ENCODE data around the gene PHOSPHO1.
"Not testable (repeated sequence)": the region's sequence is repeated elsewhere in the genome, so short reads cannot be mapped to it uniquely, and the experiment has no call there.

PHOSPHO1 gene, protein sequence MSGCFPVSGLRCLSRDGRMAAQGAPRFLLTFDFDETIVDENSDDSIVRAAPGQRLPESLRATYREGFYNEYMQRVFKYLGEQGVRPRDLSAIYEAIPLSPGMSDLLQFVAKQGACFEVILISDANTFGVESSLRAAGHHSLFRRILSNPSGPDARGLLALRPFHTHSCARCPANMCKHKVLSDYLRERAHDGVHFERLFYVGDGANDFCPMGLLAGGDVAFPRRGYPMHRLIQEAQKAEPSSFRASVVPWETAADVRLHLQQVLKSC
- total RNA-seq: 0 to 0.39 (median 0) reads per million in 3 donors

DNA sequence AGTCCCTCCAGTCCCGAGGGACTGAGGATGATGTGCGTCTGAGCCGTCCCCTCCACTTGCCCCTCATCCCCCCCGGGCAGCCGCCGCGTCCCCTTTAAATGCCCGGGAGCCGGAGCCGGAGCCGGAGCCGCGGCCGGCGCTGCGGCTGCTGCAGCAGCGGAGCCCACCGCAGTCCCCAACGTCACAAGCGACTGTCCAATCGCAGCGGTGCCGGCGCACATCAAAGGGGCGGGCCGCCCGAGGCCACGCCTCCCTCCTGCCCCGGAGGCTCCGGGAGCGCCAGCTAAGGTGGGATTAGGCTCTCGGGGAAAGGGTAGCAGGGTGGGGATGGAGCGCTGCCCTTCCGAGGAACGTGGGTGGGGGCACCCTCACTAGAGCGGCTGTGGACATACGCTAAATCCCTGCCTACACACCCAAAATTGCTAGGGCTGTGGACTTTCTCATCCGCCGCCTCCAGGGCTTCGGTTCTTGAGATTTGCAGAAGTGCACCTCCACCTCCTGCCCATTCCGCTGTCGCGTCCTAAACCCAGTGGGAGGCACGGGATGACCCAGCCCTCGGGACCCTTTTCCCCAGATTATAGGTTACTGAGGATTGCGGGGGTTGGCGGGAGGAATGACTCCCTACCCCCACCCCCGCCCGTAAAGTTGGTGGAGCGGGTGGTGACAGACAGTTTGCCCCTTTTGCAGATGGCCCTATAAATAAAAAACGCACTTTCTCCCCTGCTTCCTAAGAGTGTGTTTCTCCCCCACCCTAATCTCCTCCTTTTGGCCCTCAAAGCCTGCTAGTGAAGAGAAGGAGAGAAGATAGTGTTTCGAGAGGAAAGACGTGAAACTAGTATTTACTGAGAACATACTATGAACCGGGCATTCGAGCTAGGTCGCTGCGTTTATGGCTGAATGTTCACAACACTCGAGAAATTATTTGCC, at the start of gene PHOSPHO1:
Gene PHOSPHO1, minus strand, starts transcription at position 152 of the 927 bp plus-strand sequence. CDS start 4,096 bp downstream, outside the sequence.
- H3K4me1 ChIP-seq (ENCODE audit: control insufficient read depth, insufficient read depth, low read length, poor library complexity, severe bottlenecking): peaks cover 13% of the 10 kb centered on the region
- H3K36me3 ChIP-seq (ENCODE audit: control insufficient read depth, insufficient read depth, low read length): no peaks in the 10 kb centered on the region
- H3K9me3 ChIP-seq (ENCODE audit: control insufficient read depth, low read length): no peaks in the 10 kb centered on the region
- H3K27ac ChIP-seq (ENCODE audit: insufficient read depth, low read length, poor library complexity, severe bottlenecking): no peak within 1 kb of the TSS
- peak within 1 kb of the TSS; percentile 60 for H3K4me3 ChIP-seq (ENCODE audit: insufficient read depth, low read depth, low read length, poor library complexity, severe bottlenecking)
- H3K27me3 ChIP-seq (replicated peaks; ENCODE audit: control insufficient read depth, insufficient read depth, low read length, poor library complexity, severe bottlenecking): peaks cover 11% of the 10 kb centered on the region
- DNase-seq: peak; percentile 73 to 79 (median 77)

GRCh38 chr17:49280061-49280460, 49.5 kb upstream of the PHOSPHO1 start:
- H3K9me3 ChIP-seq (ENCODE audit: control insufficient read depth, low read length): no peaks in the 10 kb centered on the region
- no peak overlapping the region for H3K4me3 ChIP-seq (ENCODE audit: insufficient read depth, low read depth, low read length, poor library complexity, severe bottlenecking)
- DNase-seq: no peak
- no peaks in the 10 kb centered on the region for H3K36me3 ChIP-seq (ENCODE audit: control insufficient read depth, insufficient read depth, low read length)
- no peaks in the 10 kb centered on the region for H3K4me1 ChIP-seq (ENCODE audit: control insufficient read depth, insufficient read depth, low read length, poor library complexity, severe bottlenecking)
- H3K27me3 ChIP-seq (replicated peaks; ENCODE audit: control insufficient read depth, insufficient read depth, low read length, poor library complexity, severe bottlenecking): no peaks in the 10 kb centered on the region
- H3K27ac ChIP-seq (ENCODE audit: insufficient read depth, low read length, poor library complexity, severe bottlenecking): no peak overlapping the region

DNA sequence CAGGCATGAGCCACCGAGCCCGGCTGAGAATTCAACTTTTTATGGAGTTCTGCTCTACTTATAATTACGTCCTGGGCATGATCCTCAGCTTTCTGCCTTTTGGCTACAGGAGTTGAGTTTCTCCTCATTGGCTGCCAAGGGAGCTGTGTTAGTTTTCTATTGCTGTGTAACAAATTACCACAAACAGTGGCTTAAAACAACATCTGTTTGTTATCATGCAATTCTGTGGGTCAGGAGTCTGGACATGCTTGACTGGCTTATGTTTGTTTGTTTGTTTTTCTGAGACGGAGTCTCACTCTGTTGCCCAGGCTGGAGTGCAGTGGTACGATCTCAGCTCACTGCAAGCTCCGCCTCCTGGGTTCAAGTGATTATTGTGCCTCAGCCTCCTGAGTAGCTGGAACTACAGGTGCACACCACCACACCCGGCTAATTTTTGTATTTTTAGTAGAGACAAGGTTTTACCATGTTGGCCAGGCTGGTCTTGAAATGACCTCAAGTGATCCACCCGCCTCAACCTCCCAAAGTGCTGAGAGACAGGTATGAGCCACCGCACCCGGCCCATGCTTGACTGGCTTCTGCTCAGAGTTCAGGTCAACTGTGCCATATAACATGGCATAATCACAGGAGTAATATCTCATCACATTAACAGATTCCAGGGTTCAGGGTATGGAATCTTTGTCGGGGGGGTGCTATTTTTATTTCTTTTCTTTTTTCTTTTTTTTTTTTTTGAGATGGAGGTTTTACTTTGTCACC, 48.9 kb upstream of the PHOSPHO1 start:
- not testable (repeated sequence) for H3K27me3 ChIP-seq (replicated peaks; ENCODE audit: control insufficient read depth, insufficient read depth, low read length, poor library complexity, severe bottlenecking); H3K9me3 ChIP-seq (ENCODE audit: control insufficient read depth, low read length); H3K4me3 ChIP-seq (ENCODE audit: insufficient read depth, low read depth, low read length, poor library complexity, severe bottlenecking); H3K27ac ChIP-seq (ENCODE audit: insufficient read depth, low read length, poor library complexity, severe bottlenecking); DNase-seq; H3K4me1 ChIP-seq (ENCODE audit: control insufficient read depth, insufficient read depth, low read length, poor library complexity, severe bottlenecking); H3K36me3 ChIP-seq (ENCODE audit: control insufficient read depth, insufficient read depth, low read length)

- DNase-seq: no peak
These were observed 47.5 kb upstream of the PHOSPHO1 start for GRCh38 chr17:49278076-49278475.

DNA sequence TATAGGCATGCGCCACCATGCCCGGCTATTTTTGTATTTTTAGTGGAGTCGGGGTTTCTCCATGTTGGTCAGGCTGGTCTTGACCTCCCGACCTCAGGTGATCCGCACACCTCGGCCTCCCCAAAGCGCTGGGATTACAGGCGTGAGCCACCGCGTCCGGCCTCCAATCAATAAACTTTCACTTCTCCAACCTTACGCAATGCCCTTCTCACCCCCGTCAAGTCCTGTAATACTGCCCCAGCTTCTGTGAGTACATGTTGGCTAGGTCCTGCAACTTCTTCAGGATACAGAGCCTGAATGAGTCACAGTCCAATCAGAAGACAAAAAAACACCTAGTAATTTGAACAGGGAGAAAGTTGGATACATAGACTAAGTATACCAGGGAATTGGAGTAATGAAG, 47.1 kb upstream of the PHOSPHO1 start:
- no peaks in the 10 kb centered on the region for H3K36me3 ChIP-seq (ENCODE audit: control insufficient read depth, insufficient read depth, low read length)
- no peaks in the 10 kb centered on the region for H3K27me3 ChIP-seq (replicated peaks; ENCODE audit: control insufficient read depth, insufficient read depth, low read length, poor library complexity, severe bottlenecking)
- DNase-seq: no peak
- H3K9me3 ChIP-seq (ENCODE audit: control insufficient read depth, low read length): no peaks in the 10 kb centered on the region
- H3K4me1 ChIP-seq (ENCODE audit: control insufficient read depth, insufficient read depth, low read length, poor library complexity, severe bottlenecking): no peaks in the 10 kb centered on the region
- no peak overlapping the region for H3K27ac ChIP-seq (ENCODE audit: insufficient read depth, low read length, poor library complexity, severe bottlenecking)
- no peak overlapping the region for H3K4me3 ChIP-seq (ENCODE audit: insufficient read depth, low read depth, low read length, poor library complexity, severe bottlenecking)

More at GRCh38 chr17:49278076-49278475, 47.5 kb upstream of the PHOSPHO1 start:
- no peaks in the 10 kb centered on the region for H3K36me3 ChIP-seq (ENCODE audit: control insufficient read depth, insufficient read depth, low read length)
- H3K4me3 ChIP-seq (ENCODE audit: insufficient read depth, low read depth, low read length, poor library complexity, severe bottlenecking): no peak overlapping the region
- H3K27me3 ChIP-seq (replicated peaks; ENCODE audit: control insufficient read depth, insufficient read depth, low read length, poor library complexity, severe bottlenecking): no peaks in the 10 kb centered on the region
- H3K9me3 ChIP-seq (ENCODE audit: control insufficient read depth, low read length): no peaks in the 10 kb centered on the region
- H3K4me1 ChIP-seq (ENCODE audit: control insufficient read depth, insufficient read depth, low read length, poor library complexity, severe bottlenecking): no peaks in the 10 kb centered on the region
- H3K27ac ChIP-seq (ENCODE audit: insufficient read depth, low read length, poor library complexity, severe bottlenecking): no peak overlapping the region

DNA sequence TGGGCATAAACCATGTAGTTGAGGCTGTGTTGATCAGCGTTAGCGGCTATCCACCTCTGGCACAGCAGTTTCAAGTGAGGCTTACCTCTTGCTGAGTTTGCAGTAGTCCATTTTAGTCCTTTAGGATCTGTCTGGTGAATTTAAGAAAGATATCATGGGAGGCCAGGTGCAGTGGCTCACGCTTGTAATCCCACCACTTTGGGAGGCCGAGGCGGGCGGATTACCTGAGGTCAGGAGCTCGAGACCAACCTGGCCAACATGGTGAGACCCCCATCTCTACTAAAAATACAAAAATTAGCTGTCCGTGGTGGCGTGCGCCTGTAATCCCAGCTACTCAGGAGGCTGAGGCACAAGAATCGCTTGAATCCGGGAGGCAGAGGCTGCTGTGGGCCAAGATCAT, 45.4 kb upstream of the PHOSPHO1 start:
- not testable (repeated sequence) for H3K36me3 ChIP-seq (ENCODE audit: control insufficient read depth, insufficient read depth, low read length); H3K27me3 ChIP-seq (replicated peaks; ENCODE audit: control insufficient read depth, insufficient read depth, low read length, poor library complexity, severe bottlenecking); DNase-seq; H3K9me3 ChIP-seq (ENCODE audit: control insufficient read depth, low read length); H3K27ac ChIP-seq (ENCODE audit: insufficient read depth, low read length, poor library complexity, severe bottlenecking); H3K4me1 ChIP-seq (ENCODE audit: control insufficient read depth, insufficient read depth, low read length, poor library complexity, severe bottlenecking); H3K4me3 ChIP-seq (ENCODE audit: insufficient read depth, low read depth, low read length, poor library complexity, severe bottlenecking)

DNA sequence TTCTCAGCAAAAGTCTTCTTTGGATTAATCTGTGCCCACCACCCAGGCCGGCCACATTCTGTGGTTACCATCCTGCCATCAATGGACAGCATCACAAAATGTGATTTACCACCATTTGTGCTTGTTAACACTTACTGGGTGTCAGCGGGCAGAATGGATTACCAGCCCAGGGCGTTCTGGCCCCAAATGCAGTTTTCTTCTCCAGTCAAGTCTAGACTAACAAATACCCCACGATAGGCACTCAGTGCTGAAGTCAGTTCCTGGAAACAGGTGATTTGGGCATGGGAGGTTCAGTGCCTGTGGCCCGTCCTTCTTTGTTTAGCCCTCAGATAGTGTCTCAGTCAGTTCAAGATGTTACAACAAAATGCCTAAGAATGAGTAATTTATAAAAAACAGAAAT, 38.8 kb upstream of the PHOSPHO1 start:
- Histone ChIP-seq H3K4me3 (ENCODE audit: insufficient read depth, low read depth, low read length, poor library complexity, severe bottlenecking) (no peak overlapping the region), H3K4me1 (ENCODE audit: control insufficient read depth, insufficient read depth, low read length, poor library complexity, severe bottlenecking) (no peaks in the 10 kb centered on the region), H3K27me3 (replicated peaks; ENCODE audit: control insufficient read depth, insufficient read depth, low read length, poor library complexity, severe bottlenecking) (no peaks in the 10 kb centered on the region), H3K36me3 (ENCODE audit: control insufficient read depth, insufficient read depth, low read length) (no peaks in the 10 kb centered on the region), H3K9me3 (ENCODE audit: control insufficient read depth, low read length) (no peaks in the 10 kb centered on the region), H3K27ac (ENCODE audit: insufficient read depth, low read length, poor library complexity, severe bottlenecking) (no peak overlapping the region)
- no peak for DNase-seq

GRCh38 chr17:49267912-49268311, 37.3 kb upstream of the PHOSPHO1 start:
- Histone ChIP-seq H3K4me1 (ENCODE audit: control insufficient read depth, insufficient read depth, low read length, poor library complexity, severe bottlenecking) (no peaks in the 10 kb centered on the region), H3K36me3 (ENCODE audit: control insufficient read depth, insufficient read depth, low read length) (no peaks in the 10 kb centered on the region), H3K27ac (ENCODE audit: insufficient read depth, low read length, poor library complexity, severe bottlenecking) (no peak overlapping the region), H3K9me3 (ENCODE audit: control insufficient read depth, low read length) (no peaks in the 10 kb centered on the region), H3K27me3 (replicated peaks; ENCODE audit: control insufficient read depth, insufficient read depth, low read length, poor library complexity, severe bottlenecking) (no peaks in the 10 kb centered on the region), H3K4me3 (ENCODE audit: insufficient read depth, low read depth, low read length, poor library complexity, severe bottlenecking) (no peak overlapping the region)
- DNase-seq: no peak

- Histone ChIP-seq H3K36me3 (ENCODE audit: control insufficient read depth, insufficient read depth, low read length) (no peaks in the 10 kb centered on the region), H3K4me1 (ENCODE audit: control insufficient read depth, insufficient read depth, low read length, poor library complexity, severe bottlenecking) (no peaks in the 10 kb centered on the region), H3K4me3 (ENCODE audit: insufficient read depth, low read depth, low read length, poor library complexity, severe bottlenecking) (no peak overlapping the region), H3K27ac (ENCODE audit: insufficient read depth, low read length, poor library complexity, severe bottlenecking) (no peak overlapping the region), H3K27me3 (replicated peaks; ENCODE audit: control insufficient read depth, insufficient read depth, low read length, poor library complexity, severe bottlenecking) (no peaks in the 10 kb centered on the region), H3K9me3 (ENCODE audit: control insufficient read depth, low read length) (no peaks in the 10 kb centered on the region)
- DNase-seq: no peak
These were observed 35.6 kb upstream of the PHOSPHO1 start for GRCh38 chr17:49266233-49266632.
